GM21423 (cell line): ENCODE measurements around the gene CELF4.

ENCODE experiments used
- ATAC-seq: cut with Tn5 transposase; IDR thresholded peaks from one replicate; pipeline ENCODE4 v1.9.1; 2021; ENCODE audit warnings: mild to moderate bottlenecking, moderate library complexity; ENCODE audit not compliant: unreplicated experiment

Gene CELF4

DNA sequence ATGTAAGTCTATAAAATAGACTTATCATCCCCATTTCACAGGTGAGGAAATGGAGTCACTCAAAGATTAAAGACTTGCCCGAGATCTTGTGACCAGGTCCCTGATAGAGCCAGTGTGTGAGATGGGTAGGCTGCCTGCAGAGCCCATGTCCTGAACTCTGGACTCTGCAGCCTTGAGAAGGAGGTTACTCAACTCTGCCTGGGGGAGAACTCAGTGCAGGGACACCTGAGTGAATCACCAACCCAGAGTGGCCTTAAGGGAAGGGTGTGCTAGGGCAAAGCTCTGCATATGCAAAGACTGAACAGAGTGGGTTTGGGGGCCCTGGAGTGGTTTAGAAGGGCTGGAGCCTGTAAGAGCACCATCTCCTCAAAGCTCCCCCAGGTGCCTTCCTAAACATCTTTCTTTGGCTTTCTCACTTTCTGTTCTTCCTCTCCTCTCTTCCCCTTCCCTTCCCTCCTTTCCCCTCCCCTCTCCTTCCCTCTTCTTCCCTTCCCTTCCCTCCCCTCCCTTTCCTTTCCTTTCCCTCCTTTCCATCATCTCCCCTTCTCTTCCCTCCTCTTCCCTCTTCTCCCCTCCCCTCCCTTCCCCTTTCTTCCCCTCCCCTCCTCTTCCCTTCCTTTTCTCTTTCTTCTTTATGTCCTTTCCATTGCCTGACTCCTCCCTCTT, 67.6 kb downstream of the CELF4 start:
- ATAC-seq = no peak

DNA sequence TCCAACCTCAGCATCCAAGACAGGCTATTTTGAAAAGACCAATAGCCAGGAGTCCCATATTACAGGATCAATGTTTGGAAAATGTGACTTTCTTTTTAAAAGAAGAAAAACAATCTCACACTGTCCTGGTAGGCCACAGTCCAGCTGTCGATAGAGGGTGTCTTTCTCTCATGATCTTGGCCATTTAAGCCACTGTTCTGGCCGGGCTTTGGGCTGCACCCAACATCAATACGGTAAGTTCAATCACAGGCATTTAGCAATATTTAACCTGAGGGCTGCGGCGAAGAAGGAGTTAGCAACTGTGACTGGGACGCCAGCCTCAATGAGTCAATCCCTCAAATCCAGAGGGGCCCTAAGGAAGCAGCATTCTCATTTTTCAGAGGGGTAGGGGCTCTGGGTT, 69.0 kb downstream of the CELF4 start:
- no peak for ATAC-seq

- no peak for ATAC-seq
Observed at GRCh38 chr18:37495354-37495753, 70.2 kb downstream of the CELF4 start.

GRCh38 chr18:37494406-37494805, 71.2 kb downstream of the CELF4 start:
- ATAC-seq = no peak

- no peak for ATAC-seq
Observed at GRCh38 chr18:37493352-37493935, 72.2 kb downstream of the CELF4 start.

DNA sequence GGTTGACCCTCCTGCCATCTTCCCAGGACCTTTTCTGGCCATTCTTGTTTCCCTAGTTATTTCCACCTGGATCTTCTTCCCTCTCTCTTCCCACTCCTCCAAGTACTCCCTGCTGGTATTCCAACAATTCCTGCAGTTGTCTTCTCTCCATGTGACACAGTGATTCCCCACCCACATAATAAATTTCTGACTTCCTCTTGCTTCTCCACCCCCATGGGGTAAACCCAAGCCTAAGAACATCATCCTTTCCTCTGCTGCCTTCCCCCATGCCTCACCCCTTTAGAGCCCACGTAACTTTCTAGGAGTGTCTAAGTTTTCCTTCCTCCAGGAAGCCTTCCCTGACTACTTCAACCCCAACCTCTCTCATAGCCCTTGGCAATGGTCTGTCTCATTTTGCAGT, 72.6 kb downstream of the CELF4 start:
- no peak for ATAC-seq

GRCh38 chr18:37491526-37491925, 74.1 kb downstream of the CELF4 start:
- ATAC-seq = no peak

GRCh38 chr18:37489998-37490397, 75.6 kb downstream of the CELF4 start:
- no peak for ATAC-seq

DNA sequence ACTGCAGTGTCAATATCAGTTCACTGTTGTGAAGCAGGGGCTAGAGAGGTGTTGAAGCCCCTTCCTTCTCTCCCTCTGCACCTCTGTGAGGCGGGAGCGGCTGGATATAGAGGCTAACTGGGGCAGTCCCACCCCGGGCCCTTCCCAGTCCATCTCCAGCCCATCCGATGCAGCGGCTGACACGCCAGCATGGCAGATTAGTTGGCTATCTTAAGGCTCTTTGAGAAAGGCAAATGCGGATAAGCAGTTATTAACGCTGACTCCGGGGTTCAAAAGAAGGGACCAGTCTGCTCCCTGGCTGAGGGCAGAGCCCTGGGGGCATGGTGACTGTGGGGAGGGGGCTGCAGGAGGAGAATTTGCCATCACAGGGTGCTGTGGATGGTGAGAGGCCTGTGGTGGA, 76.6 kb downstream of the CELF4 start:
- ATAC-seq = no peak

DNA sequence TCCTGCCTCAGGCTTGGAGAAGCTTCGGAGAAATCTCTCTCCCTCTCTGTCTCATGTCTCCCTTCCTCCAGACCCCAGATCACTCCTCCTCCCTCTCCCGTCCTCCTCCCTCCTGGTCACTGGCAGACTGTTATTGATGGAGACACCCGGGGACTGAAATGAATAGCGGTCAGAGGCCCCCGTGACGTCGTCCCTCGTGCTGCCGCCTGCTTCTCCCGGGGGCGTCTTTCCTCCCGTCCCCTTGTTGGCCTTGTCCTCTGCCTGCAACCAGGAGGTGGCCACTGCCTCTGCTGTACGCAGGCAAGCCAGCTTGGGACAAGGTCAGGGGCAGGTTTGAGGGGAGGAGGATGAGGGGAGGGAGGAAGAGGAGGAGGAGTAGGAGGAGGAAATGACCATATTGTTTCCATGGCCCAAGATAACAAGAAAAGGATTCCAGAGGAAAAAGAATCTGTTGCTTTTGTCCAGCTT, 78.2 kb downstream of the CELF4 start:
- ATAC-seq = no peak

- ATAC-seq = no peak
Observed at GRCh38 chr18:37486848-37487247, 78.8 kb downstream of the CELF4 start.

DNA sequence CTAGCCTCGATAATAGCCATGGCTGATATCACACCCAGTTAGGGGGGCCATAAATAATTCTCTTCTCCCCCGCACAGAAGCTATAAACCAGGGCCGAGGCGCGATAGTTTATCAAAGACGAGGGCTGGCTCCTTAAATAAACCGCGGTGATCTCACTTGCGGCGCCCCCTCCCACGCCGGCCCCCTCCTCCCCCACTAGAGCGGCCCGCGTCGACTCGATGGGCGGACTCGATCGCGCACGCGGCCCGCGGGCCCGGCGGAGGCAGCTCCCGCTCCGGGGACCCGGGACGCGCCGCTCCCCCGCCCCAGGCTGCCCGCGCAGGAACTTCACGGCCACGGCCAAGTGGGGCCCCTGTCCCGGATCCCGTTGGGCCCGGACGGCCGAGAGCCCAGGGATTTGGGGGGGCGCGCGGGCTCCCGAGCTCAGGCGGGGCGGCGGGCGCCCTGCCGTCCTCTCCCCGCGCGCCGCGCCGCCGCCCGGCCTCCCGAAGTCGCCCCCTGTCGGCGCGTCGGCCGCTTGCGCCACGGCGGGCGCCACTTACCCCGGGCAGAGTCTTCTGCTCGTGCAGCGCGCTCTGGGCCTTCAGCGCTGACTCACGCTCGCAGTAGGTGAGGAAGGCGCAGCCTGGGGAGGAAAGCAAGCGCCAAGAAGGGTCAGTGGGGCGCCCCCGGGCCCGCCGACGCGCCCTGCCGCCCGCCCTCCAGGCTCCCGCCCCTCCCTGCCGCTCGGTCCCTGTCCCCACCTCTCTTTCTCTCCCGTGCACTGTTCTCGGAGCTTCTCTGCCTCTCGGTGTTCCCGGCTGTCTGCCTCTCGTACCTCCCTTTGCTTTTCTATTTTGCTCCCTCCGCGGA, 80.4 kb downstream of the CELF4 start:
- no peak for ATAC-seq

DNA sequence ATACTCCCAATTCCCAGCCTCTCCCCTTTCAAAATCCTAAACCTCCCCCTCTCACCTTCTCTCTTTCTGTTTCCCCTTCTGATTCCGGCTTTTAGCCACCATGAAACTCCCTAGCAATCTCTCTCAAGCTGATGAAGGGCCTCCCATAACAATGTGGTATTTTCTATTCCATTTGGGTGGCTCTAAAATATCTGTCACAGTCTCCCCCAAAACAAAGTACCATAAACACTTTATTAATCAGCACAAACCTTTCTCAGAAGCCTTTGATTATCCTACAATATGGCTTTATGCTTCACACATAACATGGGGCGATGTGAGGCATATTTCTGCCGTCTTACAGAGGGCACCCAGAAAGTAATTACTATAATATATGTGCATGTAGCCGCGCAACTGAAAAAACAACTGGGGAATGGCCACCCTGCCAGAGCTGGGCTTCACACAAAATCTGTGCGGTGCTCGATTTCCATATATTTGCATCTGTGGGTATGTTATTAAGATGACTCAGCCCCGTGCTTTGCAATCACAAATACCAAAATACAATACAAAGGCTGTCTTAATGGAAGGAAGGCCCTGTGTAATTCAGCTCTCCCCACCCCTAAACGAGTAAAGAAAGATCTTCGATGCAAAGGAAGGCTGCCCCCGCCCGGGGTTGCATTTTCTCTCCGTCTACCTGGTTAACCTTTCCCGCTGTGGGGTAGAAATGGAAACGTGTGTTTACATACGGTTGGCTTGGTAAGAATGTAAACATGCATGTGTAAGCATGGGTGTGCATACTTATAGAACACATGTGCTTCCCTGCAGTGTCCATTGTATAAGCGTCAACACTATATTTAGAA, 81.4 kb downstream of the CELF4 start:
- no peak for ATAC-seq

DNA sequence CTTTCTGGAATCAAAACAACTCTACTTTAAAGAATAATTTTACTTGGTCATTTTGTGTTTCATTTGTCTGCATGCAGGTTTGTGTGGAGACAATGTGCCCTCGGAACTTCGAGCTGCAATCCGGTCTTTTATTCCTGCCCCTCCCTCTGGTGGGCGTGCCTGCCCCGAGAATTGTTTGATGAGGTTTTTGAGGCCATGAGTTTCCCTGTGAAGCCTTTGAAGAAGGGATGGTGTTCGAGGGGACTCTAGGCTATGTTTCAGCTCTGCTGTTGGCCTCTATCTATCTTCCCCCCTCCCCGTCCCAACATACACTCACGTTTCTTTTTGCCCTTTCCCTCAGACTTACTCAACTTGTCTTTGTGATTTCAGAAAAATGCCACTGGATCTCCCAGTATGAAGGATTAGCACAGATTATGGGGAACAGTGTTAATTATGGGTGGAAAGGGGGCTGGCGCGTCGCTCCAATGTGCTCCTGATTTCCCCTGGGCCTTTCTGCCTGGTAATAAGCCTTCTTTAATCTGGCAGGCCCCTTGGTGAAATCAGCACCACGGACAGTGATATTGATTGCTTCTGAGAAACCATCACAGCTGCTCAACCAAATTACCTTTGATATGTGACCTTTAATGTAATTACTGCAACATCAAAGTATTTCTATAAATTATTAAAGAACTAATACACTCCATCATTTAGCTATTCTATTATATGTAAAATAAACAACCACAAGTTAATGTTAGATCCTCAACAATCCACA, 82.2 kb downstream of the CELF4 start:
- ATAC-seq = no peak

- ATAC-seq = no peak
Observed at GRCh38 chr18:37482433-37482832, 83.2 kb downstream of the CELF4 start.

GRCh38 chr18:37482002-37482401, 83.6 kb downstream of the CELF4 start:
- ATAC-seq = no peak

GRCh38 chr18:37481491-37481890, 84.1 kb downstream of the CELF4 start:
- ATAC-seq = no peak

- no peak for ATAC-seq
Observed at GRCh38 chr18:37481072-37481471, 84.5 kb downstream of the CELF4 start.

GRCh38 chr18:37476611-37477295, 88.8 kb downstream of the CELF4 start:
- ATAC-seq = no peak

DNA sequence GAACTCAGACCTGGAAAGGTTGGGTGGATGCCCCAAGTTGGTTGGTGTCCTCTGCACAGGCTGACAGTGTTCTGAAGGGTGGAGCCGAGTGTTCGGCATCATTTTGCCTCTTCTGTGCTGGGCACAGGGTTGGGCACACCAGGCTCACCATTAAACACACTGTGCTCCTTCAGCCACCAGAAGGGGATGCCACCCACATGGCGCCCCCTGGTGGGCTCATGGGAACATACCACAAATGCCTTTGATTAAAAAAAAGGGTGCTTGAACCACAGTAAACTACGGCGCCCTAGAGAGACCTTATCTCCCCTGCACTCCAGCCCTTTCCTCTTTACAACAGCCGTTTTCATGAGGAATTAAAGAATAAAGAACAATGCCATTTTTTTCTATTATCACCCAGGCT, 89.4 kb downstream of the CELF4 start:
- no peak for ATAC-seq
